Measurements from ENCODE around the gene LRSAM1. TPM values are rescaled to one million over a fixed set of nuclear protein-coding genes. Genes with fewer than 3 reads are reported as not detected.
A peak's percentile ranks its signal among the peaks of the same experiment; 100 is the strongest.

Gene LRSAM1
- total and polyA plus RNA-seq, 2 of the 8 experiments (the other 6 are each of a cell fraction or from before 2014, with no cell fraction given) = 9.7 to 18.3 TPM

DNA sequence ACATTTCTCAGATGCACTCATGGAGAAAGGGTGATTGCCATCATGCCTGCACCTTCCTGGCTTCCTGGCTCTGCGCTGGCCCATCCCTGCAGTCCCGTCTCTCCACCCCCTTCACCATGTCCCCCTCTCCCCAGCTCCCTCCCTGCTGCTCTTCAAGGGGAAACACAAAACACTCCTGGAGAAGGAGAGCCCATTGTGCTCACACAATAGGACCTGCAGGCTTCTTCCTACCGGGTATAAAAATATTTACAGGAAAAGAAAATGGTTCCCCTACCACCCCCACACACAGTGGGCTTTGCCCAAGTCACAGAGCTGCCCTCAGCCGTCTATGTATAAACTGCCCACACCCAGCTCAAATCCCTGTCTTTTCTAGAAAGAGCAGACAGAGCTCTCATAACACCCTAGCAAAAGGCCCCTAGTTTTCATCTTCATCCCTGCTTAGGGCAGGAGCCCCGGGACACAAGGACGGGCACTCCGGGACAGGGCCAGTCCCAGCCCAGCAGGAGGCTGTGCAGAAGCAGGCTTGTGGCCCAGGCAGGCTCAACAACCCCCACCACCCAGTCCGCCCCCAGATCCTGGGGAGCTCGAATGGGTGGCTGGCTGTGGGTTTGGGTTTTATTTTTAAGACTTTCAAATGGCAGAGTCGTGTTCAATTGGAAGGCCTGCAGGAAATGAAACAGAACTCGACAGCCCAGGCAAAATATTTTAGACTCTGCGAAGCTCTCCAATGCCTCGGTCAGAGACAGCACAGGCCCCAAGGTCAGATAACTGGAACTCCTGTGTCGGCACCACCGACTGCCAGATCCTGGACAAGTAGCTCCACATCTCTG, 77.3 kb downstream of the LRSAM1 start:
- 63% methylated on average over 15 of the region's 15 CpGs; no CpG with 5 or more reads in 1 of the 2 experiments for WGBS, 2 experiments (ENCODE audit: extremely low coverage in 1 of 2, insufficient coverage in 1 of 2, insufficient read length in 1 of 2, insufficient replicate concordance in 2 of 2, low coverage in 1 of 2, low lambda C conversion rate in 2 of 2, missing lambda C conversion rate in 1 of 2)
- Histone ChIP-seq H2AFZ (ENCODE audit: low read length) (no peak overlapping the region), H4K91ac (replicated peaks; ENCODE audit: insufficient read length, low read length) (peak overlapping the region; percentile 34), H3K27me3 (replicated peaks in 1 of 4; ENCODE audit: control insufficient read depth in 3 of 4, extremely low read depth in 1 of 4, insufficient read depth in 3 of 4, low read length in 3 of 4) (no peaks in the 10 kb centered on the region), H2BK120ac (replicated peaks; ENCODE audit: low read depth, low read length) (no peak overlapping the region), H3K9ac (replicated peaks in 1 of 4; ENCODE audit: extremely low read depth in 1 of 4, low read depth in 3 of 4, low read length in 3 of 4) (no peak overlapping the region), H3K14ac (ENCODE audit: insufficient read length) (no peak overlapping the region), H3K18ac (ENCODE audit: extremely low read depth, low read length) (peak overlapping the region; percentile 32; the same call in 1 of the 2 replicates), H3K56ac (replicated peaks; ENCODE audit: insufficient read length, low read depth, low read length) (no peak overlapping the region), H3K4me1 (replicated peaks in 1 of 4; ENCODE audit: control insufficient read depth in 3 of 4, insufficient read depth in 4 of 4, low read length in 3 of 4) (peaks cover 3 to 28% (median 12%) of the 10 kb centered on the region in 4 experiments), H3K36me3 (ENCODE audit: control insufficient read depth in 2 of 4, insufficient read depth in 4 of 4, low read length in 3 of 4) (peaks cover 0 to 24% (median 15%) of the 10 kb centered on the region in 4 experiments; a peak in 6 of 8 replicates), H3K4ac (replicated peaks; ENCODE audit: insufficient read length, low read depth, low read length) (no peak overlapping the region), H3K4me2 (ENCODE audit: insufficient read depth in 1 of 2, low read depth in 2 of 2, low read length in 2 of 2) (peak overlapping the region; percentile 50 to 51), H3K23ac (ENCODE audit: insufficient read length) (no peak overlapping the region), H2BK20ac (ENCODE audit: low read length) (no peak overlapping the region; the same call in 1 of the 2 replicates), H2BK12ac (ENCODE audit: low read depth, low read length) (no peak overlapping the region), H2AK5ac (ENCODE audit: low read depth, low read length) (peak overlapping the region; percentile 93; the same call in 1 of the 2 replicates), H2BK5ac (ENCODE audit: low read depth, low read length) (peak overlapping the region; percentile 88; the same call in 1 of the 2 replicates), H4K5ac (ENCODE audit: insufficient read length, low read depth, low read length) (peak overlapping the region; percentile 23), H3K79me2 (ENCODE audit: control insufficient read depth in 1 of 2, insufficient read depth in 2 of 2, low read length in 2 of 2) (no peaks in the 10 kb centered on the region), H3K79me1 (ENCODE audit: low read depth, low read length) (no peaks in the 10 kb centered on the region), H3K4me3 (ENCODE audit: extremely low read depth in 1 of 4, insufficient read depth in 2 of 4, low read depth in 3 of 4, low read length in 4 of 4) (peak overlapping the region in 3 of 4 experiments; percentile 4 to 22 (median 5); a peak in 2 of 8 replicates), H4K20me1 (replicated peaks in 1 of 2; ENCODE audit: control insufficient read depth in 1 of 2, insufficient read depth in 2 of 2, low read length in 2 of 2) (no peaks in the 10 kb centered on the region), H3K9me3 (ENCODE audit: insufficient read depth in 2 of 2, low read depth in 1 of 2, low read length in 1 of 2) (peaks cover 21 to 25% of the 10 kb centered on the region in 2 experiments), H2BK15ac (ENCODE audit: low read length) (no peak overlapping the region), H3K23me2 (ENCODE audit: low read depth, low read length) (no peaks in the 10 kb centered on the region), H4K8ac (ENCODE audit: extremely low read depth, insufficient read depth, low read length) (peak overlapping the region; percentile 73), H3K27ac (ENCODE audit: low read depth, low read length) (0 out of 2 replicates have a peak overlapping the region, but pooled peaks have one; percentile 39)
- ChIA-PET POLR2A (ENCODE audit: partially characterized antibody) (interaction anchor here (0.6 to 2.8 kb wide), 7 partner anchors 8 to 176 kb away, joined by 3 to 11 read pairs (median 3); partner anchors contain the start of genes LRSAM1 and RPL12), CTCF (ENCODE audit: partially characterized antibody) (interaction anchor here (0.5 to 7.1 kb wide), 17 partner anchors 9 to 396 kb away, joined by 3 to 105 read pairs (median 4); partner anchors contain the start of genes CFAP157 and TOR2A)
- FAIRE-seq (no peak), DNase-seq (ENCODE audit: low read depth in 1 of 2, low spot score in 2 of 2) (no peak)
- TF ChIP-seq, protein P1, sequence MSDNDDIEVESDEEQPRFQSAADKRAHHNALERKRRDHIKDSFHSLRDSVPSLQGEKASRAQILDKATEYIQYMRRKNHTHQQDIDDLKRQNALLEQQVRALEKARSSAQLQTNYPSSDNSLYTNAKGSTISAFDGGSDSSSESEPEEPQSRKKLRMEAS (IDR thresholded peaks at IDR 0.05) = 0 out of 2 replicates have a peak, but pooled peaks have one; percentile 18
- TF ChIP-seq SUZ12 (IDR thresholded peaks at IDR 0.05; ENCODE audit: low read length) (no peak), EGR1 (IDR thresholded peaks at IDR 0.05; ENCODE audit: borderline replicate concordance, low read depth, low read length) (0 out of 2 replicates have a peak, but pooled peaks have one; percentile 40), SAP30 (IDR thresholded peaks at IDR 0.05; ENCODE audit: insufficient read depth, insufficient replicate concordance, low read length) (no peak), CHD1 (IDR thresholded peaks at IDR 0.05; ENCODE audit: low read depth, low read length) (no peak)
- TF ChIP-seq, protein P2, sequence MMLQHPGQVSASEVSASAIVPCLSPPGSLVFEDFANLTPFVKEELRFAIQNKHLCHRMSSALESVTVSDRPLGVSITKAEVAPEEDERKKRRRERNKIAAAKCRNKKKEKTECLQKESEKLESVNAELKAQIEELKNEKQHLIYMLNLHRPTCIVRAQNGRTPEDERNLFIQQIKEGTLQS (IDR thresholded peaks at IDR 0.05; ENCODE audit: insufficient read depth, low read depth, low read length) = no peak
- TF ChIP-seq, protein P3, sequence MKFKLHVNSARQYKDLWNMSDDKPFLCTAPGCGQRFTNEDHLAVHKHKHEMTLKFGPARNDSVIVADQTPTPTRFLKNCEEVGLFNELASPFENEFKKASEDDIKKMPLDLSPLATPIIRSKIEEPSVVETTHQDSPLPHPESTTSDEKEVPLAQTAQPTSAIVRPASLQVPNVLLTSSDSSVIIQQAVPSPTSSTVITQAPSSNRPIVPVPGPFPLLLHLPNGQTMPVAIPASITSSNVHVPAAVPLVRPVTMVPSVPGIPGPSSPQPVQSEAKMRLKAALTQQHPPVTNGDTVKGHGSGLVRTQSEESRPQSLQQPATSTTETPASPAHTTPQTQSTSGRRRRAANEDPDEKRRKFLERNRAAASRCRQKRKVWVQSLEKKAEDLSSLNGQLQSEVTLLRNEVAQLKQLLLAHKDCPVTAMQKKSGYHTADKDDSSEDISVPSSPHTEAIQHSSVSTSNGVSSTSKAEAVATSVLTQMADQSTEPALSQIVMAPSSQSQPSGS (IDR thresholded peaks at IDR 0.05; ENCODE audit: low read length) = no peak

Measured in H1 (cell line).